WTC11 (cell line): Measurements from ENCODE around the gene UBE4A. TPM values are rescaled to one million over a fixed set of nuclear protein-coding genes. Genes with fewer than 3 reads are reported as not detected.

Source experiments
- ATAC-seq: fragments of 200-7000 bp; cut with Tn5 transposase; 2 replicates; pipeline ENCODE4 v1.10.0; 2021; ENCODE audit warnings: mild to moderate bottlenecking, moderate library complexity
- CTCF ChIA-PET: fragments of 300-600 bp; sonication (Branson Sonifier 250); formaldehyde crosslinking; loops from one replicate; lab custom pipeline; 2021; ENCODE audit warnings: antibody characterized with exemption; lab: Charles Lee
- POLR2A ChIA-PET: fragments of 350-600 bp; sonication (Branson Sonifier 250); formaldehyde crosslinking; loops from one replicate; lab custom pipeline; 2021; ENCODE audit warnings: antibody characterized with exemption; lab: Charles Lee
- DNase-seq: peaks from one replicate; pipeline ENCODE4 v3.0.0; 2021; ENCODE audit warnings: low spot score
- H3K27ac Mint-ChIP-seq: 2 replicates; pipeline ENCODE4 v1.8.0; 2021; ENCODE audit warnings: mixed read lengths
- H3K27me3 Mint-ChIP-seq: 2 replicates; pipeline ENCODE4 v1.8.0; 2021; ENCODE audit warnings: low read depth, mild to moderate bottlenecking, moderate library complexity, mixed read lengths
- H3K36me3 Mint-ChIP-seq: 2 replicates; pipeline ENCODE4 v1.8.0; 2021; ENCODE audit warnings: mixed read lengths
- H3K4me1 Mint-ChIP-seq: 2 replicates; pipeline ENCODE4 v1.8.0; 2022; ENCODE audit warnings: mixed read lengths
- H3K4me3 Mint-ChIP-seq: 2 replicates; pipeline ENCODE4 v1.8.0; 2021; ENCODE audit warnings: mild to moderate bottlenecking, moderate library complexity, mixed read lengths
- H3K9me3 Mint-ChIP-seq: 2 replicates; pipeline ENCODE4 v1.8.0; 2021; ENCODE audit warnings: mixed read lengths
- FOXJ3 ChIP-seq: sonication (generic); formaldehyde crosslinking; IDR thresholded peaks from 2 replicates; pipeline ENCODE4 v1.9.0; 2021; ENCODE audit warnings: missing genetic modification reagents, mild to moderate bottlenecking, borderline replicate concordance
- GRHL2 ChIP-seq: fragments of 250-450 bp; sonication (Bioruptor Pico); IDR thresholded peaks from 2 replicates; pipeline ENCODE4 v1.8.0; 2022; ENCODE audit warnings: mild to moderate bottlenecking, moderate library complexity; ENCODE audit not compliant: insufficient replicate concordance, severe bottlenecking
- MXD4 ChIP-seq: fragments of 250-450 bp; sonication (Bioruptor Pico); IDR thresholded peaks from 2 replicates; pipeline ENCODE4 v1.8.0; 2021; ENCODE audit warnings: mild to moderate bottlenecking, moderate library complexity, borderline replicate concordance
- NFATC4 ChIP-seq: fragments of 250-450 bp; sonication (Bioruptor Pico); IDR thresholded peaks from 2 replicates; pipeline ENCODE4 v1.9.0; 2021; ENCODE audit warnings: mild to moderate bottlenecking
- NFYB ChIP-seq: sonication (generic); formaldehyde crosslinking; conservative IDR thresholded peaks from 2 replicates; pipeline ENCODE4 v1.8.0; 2022; ENCODE audit warnings: low read depth, missing genetic modification reagents
- NR2C2 ChIP-seq: sonication (generic); formaldehyde crosslinking; IDR thresholded peaks from 2 replicates; pipeline ENCODE4 v1.8.0; 2022; ENCODE audit warnings: mild to moderate bottlenecking, missing genetic modification reagents
- OVOL2 ChIP-seq: fragments of 250-450 bp; sonication (Bioruptor Pico); IDR thresholded peaks from 2 replicates; pipeline ENCODE4 v1.9.0; 2021; ENCODE audit warnings: mild to moderate bottlenecking, borderline replicate concordance
- RORB ChIP-seq: fragments of 250-450 bp; sonication (Bioruptor Pico); IDR thresholded peaks from 2 replicates; pipeline ENCODE4 v1.9.0; 2021; ENCODE audit warnings: mild to moderate bottlenecking
- TP53 ChIP-seq: sonication (generic); formaldehyde crosslinking; IDR thresholded peaks from 2 replicates; pipeline ENCODE4 v1.8.1; 2023; ENCODE audit warnings: mild to moderate bottlenecking, missing genetic modification reagents
- ZNF232 ChIP-seq: sonication (generic); formaldehyde crosslinking; IDR thresholded peaks from 2 replicates; pipeline ENCODE4 v1.8.0; 2022; ENCODE audit warnings: mild to moderate bottlenecking, missing genetic modification reagents
- ZNF396 ChIP-seq: fragments of 250-450 bp; sonication (Bioruptor Pico); IDR thresholded peaks from 2 replicates; pipeline ENCODE4 v1.8.0; 2021; ENCODE audit warnings: mild to moderate bottlenecking, moderate library complexity, borderline replicate concordance
- total RNA-seq: library from RNA; stranded (reverse); gene quantifications from 3 replicates; pipeline ENCODE4 v1.2.3, GENCODE V29; 2021
- TF ChIP-seq, protein P1 (sequence below): fragments of 250-450 bp; sonication (Bioruptor Pico); IDR thresholded peaks from 2 replicates; pipeline ENCODE4 v1.9.0; 2021; ENCODE audit warnings: mild to moderate bottlenecking
- TF ChIP-seq, protein P2 (sequence below): sonication (generic); formaldehyde crosslinking; IDR thresholded peaks from 2 replicates; pipeline ENCODE4 v1.8.0; 2023; ENCODE audit warnings: missing genetic modification reagents
- TF ChIP-seq, protein P3 (sequence below): sonication (generic); formaldehyde crosslinking; IDR thresholded peaks from 2 replicates; pipeline ENCODE4 v1.8.0; 2022; ENCODE audit warnings: mild to moderate bottlenecking, missing genetic modification reagents
- TF ChIP-seq, protein P4 (sequence below): sonication (generic); formaldehyde crosslinking; IDR thresholded peaks from 2 replicates; pipeline ENCODE4 v1.8.1; 2022; ENCODE audit warnings: mild to moderate bottlenecking, missing genetic modification reagents, moderate library complexity, borderline replicate concordance
- TF ChIP-seq, protein P5 (sequence below): sonication (generic); formaldehyde crosslinking; conservative IDR thresholded peaks from 2 replicates; pipeline ENCODE4 v1.8.1; 2022; ENCODE audit warnings: mild to moderate bottlenecking, missing genetic modification reagents
- TF ChIP-seq, protein P6 (sequence below): sonication (generic); formaldehyde crosslinking; IDR thresholded peaks from 2 replicates; pipeline ENCODE4 v1.8.1; 2022; ENCODE audit warnings: mild to moderate bottlenecking, moderate library complexity, missing genetic modification reagents
- TF ChIP-seq, protein P7 (sequence below): sonication (generic); formaldehyde crosslinking; IDR thresholded peaks from 2 replicates; pipeline ENCODE4 v1.8.0; 2022; ENCODE audit warnings: missing genetic modification reagents
- TF ChIP-seq, protein P8 (sequence below): sonication (generic); formaldehyde crosslinking; IDR thresholded peaks from 2 replicates; pipeline ENCODE4 v1.8.1; 2023; ENCODE audit warnings: mild to moderate bottlenecking, missing genetic modification reagents, borderline replicate concordance

The UBE4A gene
- total RNA-seq, 1 experiment from 2014 or later: 31.0 TPM

DNA sequence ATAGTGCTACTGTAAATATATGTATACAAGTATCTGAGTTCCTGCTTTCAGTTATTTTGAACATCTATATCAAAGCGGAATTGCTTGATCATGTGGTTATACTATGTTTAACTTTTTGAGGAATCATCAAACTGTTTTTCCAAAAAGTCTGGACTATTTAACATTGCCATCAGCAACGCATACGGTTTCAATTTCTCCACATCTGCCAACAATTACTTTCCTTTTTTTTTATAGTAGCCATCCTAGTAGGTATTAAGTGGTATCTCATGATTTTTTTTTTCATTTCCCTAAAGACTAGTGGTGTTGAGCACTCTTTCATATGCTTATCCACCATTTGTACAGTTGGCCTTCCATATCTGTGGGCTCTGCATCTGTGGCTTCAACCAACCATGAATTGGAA is 1.3 kb upstream of the UBE4A start:
- POLR2A ChIA-PET: no interaction called here
- H3K36me3 Mint-ChIP-seq: no peaks in the 10 kb centered on the region
- TF ChIP-seq NFATC4 (no peak), RORB (CRISPR knock-in tag) (no peak), ZNF396 (no peak), ZNF232 (no peak), MXD4 (CRISPR knock-in tag) (no peak), GRHL2 (no peak), OVOL2 (CRISPR knock-in tag) (no peak), NFYB (no peak), NR2C2 (CRISPR knock-in tag) (no peak), FOXJ3 (CRISPR knock-in tag) (no peak), TP53 (CRISPR knock-in tag) (no peak)
- TF ChIP-seq, protein P1, sequence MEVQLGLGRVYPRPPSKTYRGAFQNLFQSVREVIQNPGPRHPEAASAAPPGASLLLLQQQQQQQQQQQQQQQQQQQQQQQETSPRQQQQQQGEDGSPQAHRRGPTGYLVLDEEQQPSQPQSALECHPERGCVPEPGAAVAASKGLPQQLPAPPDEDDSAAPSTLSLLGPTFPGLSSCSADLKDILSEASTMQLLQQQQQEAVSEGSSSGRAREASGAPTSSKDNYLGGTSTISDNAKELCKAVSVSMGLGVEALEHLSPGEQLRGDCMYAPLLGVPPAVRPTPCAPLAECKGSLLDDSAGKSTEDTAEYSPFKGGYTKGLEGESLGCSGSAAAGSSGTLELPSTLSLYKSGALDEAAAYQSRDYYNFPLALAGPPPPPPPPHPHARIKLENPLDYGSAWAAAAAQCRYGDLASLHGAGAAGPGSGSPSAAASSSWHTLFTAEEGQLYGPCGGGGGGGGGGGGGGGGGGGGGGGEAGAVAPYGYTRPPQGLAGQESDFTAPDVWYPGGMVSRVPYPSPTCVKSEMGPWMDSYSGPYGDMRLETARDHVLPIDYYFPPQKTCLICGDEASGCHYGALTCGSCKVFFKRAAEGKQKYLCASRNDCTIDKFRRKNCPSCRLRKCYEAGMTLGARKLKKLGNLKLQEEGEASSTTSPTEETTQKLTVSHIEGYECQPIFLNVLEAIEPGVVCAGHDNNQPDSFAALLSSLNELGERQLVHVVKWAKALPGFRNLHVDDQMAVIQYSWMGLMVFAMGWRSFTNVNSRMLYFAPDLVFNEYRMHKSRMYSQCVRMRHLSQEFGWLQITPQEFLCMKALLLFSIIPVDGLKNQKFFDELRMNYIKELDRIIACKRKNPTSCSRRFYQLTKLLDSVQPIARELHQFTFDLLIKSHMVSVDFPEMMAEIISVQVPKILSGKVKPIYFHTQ (CRISPR knock-in tag): no peak
- TF ChIP-seq, protein P2, sequence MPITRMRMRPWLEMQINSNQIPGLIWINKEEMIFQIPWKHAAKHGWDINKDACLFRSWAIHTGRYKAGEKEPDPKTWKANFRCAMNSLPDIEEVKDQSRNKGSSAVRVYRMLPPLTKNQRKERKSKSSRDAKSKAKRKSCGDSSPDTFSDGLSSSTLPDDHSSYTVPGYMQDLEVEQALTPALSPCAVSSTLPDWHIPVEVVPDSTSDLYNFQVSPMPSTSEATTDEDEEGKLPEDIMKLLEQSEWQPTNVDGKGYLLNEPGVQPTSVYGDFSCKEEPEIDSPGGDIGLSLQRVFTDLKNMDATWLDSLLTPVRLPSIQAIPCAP (CRISPR knock-in tag): no peak
- TF ChIP-seq, protein P3, sequence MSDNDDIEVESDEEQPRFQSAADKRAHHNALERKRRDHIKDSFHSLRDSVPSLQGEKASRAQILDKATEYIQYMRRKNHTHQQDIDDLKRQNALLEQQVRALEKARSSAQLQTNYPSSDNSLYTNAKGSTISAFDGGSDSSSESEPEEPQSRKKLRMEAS (CRISPR knock-in tag): no peak
- TF ChIP-seq, protein P4, sequence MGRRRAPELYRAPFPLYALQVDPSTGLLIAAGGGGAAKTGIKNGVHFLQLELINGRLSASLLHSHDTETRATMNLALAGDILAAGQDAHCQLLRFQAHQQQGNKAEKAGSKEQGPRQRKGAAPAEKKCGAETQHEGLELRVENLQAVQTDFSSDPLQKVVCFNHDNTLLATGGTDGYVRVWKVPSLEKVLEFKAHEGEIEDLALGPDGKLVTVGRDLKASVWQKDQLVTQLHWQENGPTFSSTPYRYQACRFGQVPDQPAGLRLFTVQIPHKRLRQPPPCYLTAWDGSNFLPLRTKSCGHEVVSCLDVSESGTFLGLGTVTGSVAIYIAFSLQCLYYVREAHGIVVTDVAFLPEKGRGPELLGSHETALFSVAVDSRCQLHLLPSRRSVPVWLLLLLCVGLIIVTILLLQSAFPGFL (CRISPR knock-in tag): no peak
- TF ChIP-seq, protein P5, sequence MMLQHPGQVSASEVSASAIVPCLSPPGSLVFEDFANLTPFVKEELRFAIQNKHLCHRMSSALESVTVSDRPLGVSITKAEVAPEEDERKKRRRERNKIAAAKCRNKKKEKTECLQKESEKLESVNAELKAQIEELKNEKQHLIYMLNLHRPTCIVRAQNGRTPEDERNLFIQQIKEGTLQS (CRISPR knock-in tag): no peak
- TF ChIP-seq, protein P6, sequence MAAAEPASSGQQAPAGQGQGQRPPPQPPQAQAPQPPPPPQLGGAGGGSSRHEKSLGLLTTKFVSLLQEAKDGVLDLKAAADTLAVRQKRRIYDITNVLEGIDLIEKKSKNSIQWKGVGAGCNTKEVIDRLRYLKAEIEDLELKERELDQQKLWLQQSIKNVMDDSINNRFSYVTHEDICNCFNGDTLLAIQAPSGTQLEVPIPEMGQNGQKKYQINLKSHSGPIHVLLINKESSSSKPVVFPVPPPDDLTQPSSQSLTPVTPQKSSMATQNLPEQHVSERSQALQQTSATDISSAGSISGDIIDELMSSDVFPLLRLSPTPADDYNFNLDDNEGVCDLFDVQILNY: no peak
- TF ChIP-seq, protein P7, sequence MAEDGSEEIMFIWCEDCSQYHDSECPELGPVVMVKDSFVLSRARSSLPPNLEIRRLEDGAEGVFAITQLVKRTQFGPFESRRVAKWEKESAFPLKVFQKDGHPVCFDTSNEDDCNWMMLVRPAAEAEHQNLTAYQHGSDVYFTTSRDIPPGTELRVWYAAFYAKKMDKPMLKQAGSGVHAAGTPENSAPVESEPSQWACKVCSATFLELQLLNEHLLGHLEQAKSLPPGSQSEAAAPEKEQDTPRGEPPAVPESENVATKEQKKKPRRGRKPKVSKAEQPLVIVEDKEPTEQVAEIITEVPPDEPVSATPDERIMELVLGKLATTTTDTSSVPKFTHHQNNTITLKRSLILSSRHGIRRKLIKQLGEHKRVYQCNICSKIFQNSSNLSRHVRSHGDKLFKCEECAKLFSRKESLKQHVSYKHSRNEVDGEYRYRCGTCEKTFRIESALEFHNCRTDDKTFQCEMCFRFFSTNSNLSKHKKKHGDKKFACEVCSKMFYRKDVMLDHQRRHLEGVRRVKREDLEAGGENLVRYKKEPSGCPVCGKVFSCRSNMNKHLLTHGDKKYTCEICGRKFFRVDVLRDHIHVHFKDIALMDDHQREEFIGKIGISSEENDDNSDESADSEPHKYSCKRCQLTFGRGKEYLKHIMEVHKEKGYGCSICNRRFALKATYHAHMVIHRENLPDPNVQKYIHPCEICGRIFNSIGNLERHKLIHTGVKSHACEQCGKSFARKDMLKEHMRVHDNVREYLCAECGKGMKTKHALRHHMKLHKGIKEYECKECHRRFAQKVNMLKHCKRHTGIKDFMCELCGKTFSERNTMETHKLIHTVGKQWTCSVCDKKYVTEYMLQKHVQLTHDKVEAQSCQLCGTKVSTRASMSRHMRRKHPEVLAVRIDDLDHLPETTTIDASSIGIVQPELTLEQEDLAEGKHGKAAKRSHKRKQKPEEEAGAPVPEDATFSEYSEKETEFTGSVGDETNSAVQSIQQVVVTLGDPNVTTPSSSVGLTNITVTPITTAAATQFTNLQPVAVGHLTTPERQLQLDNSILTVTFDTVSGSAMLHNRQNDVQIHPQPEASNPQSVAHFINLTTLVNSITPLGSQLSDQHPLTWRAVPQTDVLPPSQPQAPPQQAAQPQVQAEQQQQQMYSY: no peak
- TF ChIP-seq, protein P8, sequence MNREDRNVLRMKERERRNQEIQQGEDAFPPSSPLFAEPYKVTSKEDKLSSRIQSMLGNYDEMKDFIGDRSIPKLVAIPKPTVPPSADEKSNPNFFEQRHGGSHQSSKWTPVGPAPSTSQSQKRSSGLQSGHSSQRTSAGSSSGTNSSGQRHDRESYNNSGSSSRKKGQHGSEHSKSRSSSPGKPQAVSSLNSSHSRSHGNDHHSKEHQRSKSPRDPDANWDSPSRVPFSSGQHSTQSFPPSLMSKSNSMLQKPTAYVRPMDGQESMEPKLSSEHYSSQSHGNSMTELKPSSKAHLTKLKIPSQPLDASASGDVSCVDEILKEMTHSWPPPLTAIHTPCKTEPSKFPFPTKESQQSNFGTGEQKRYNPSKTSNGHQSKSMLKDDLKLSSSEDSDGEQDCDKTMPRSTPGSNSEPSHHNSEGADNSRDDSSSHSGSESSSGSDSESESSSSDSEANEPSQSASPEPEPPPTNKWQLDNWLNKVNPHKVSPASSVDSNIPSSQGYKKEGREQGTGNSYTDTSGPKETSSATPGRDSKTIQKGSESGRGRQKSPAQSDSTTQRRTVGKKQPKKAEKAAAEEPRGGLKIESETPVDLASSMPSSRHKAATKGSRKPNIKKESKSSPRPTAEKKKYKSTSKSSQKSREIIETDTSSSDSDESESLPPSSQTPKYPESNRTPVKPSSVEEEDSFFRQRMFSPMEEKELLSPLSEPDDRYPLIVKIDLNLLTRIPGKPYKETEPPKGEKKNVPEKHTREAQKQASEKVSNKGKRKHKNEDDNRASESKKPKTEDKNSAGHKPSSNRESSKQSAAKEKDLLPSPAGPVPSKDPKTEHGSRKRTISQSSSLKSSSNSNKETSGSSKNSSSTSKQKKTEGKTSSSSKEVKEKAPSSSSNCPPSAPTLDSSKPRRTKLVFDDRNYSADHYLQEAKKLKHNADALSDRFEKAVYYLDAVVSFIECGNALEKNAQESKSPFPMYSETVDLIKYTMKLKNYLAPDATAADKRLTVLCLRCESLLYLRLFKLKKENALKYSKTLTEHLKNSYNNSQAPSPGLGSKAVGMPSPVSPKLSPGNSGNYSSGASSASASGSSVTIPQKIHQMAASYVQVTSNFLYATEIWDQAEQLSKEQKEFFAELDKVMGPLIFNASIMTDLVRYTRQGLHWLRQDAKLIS (CRISPR knock-in tag): no peak
- CTCF ChIA-PET: no interaction called here
- H3K27me3 Mint-ChIP-seq: peaks cover 16% of the 10 kb centered on the region
- H3K27ac Mint-ChIP-seq: no peak overlapping the region
- no peak overlapping the region for H3K4me3 Mint-ChIP-seq
- peaks cover 4% of the 10 kb centered on the region for H3K4me1 Mint-ChIP-seq
- 0 out of 2 replicates have a peak, but pooled peaks cover 3% of the 10 kb centered on the region for H3K9me3 Mint-ChIP-seq
- DNase-seq: no peak
- no peak for ATAC-seq
